Tibial artery (tissue), 4 donors: ENCODE results near the gene CD276.

Source experiments
- DNase-seq, 2 donors: peaks; one replicate each; pipeline ENCODE4 v3.0.0-alpha.2; 2019
- H3K27ac ChIP-seq, 2 donors: fragments of 200-600 bp; sonication (generic) in 1 of 2; 1 replicate in 1 of 2; 2 replicates in 1 of 2; pipeline ENCODE4 v1.5.1; 2018 to 2019; ENCODE audit warnings: mild to moderate bottlenecking in 1 of 2
- H3K27me3 ChIP-seq, 2 donors: fragments of 200-600 bp; sonication (generic) in 1 of 2; one replicate each; pipeline versions ENCODE4 v1.5.1 to v1.6.0; 2016 to 2019
- H3K36me3 ChIP-seq, 3 donors: fragments of 200-600 bp; sonication (generic) in 2 of 3; one replicate each; pipeline ENCODE4 v1.5.1; 2016 to 2019; ENCODE audit warnings: mild to moderate bottlenecking in 2 of 3
- H3K4me1 ChIP-seq, 4 donors: fragments of 200-600 bp; sonication (generic) in 2 of 4; 1 replicate in 3 of 4; 2 replicates in 1 of 4; pipeline ENCODE4 v1.5.1; 2016 to 2019
- H3K4me3 ChIP-seq, 2 donors: fragments of 200-600 bp; sonication (generic) in 1 of 2; 1 replicate in 1 of 2; 2 replicates in 1 of 2; pipeline ENCODE4 v1.5.1; 2018 to 2019; ENCODE audit warnings: mild to moderate bottlenecking in 2 of 2
- H3K9me3 ChIP-seq, 3 donors: fragments of 200-600 bp; sonication (generic) in 1 of 3; one replicate each; pipeline ENCODE4 v1.5.1; 2016 to 2019
- CTCF ChIP-seq, 2 experiments: fragments of 200-600 bp in 1 of 2; fragments of 450-650 bp in 1 of 2; IDR thresholded peaks; one replicate each; pipeline ENCODE4 v1.5.1; 2017 to 2019; ENCODE audit warnings: antibody characterized with exemption in 2 of 2, mild to moderate bottlenecking in 1 of 2, moderate library complexity in 1 of 2
- intact Hi-C: fragments of 100-400 bp; cut with DNase I; formaldehyde crosslinking; loops from one replicate; pipeline ENCODE4 v1.15.0; 2023; ENCODE audit warnings: low total_unique reads

CD276 gene

GRCh38 chr15:73691396-73691795 lies 7.2 kb downstream of the CD276 start:
- Histone ChIP-seq H3K4me3 (no peak overlapping the region), H3K27ac (peak overlapping the region; percentile 29 to 49), H3K36me3 (no peaks in the 10 kb centered on the region), H3K9me3 (no peaks in the 10 kb centered on the region), H3K27me3 (no peaks in the 10 kb centered on the region), H3K4me1 (peaks cover 0 to 95% (median 67%) of the 10 kb centered on the region in 4 donors)
- intact Hi-C loops, result loop anchor here (10.0 kb wide), 1 partner anchor 213 kb away; no protein-coding TSS in a partner anchor
- peak in 1 of 2 experiments; percentile 28 for TF ChIP-seq CTCF (IDR thresholded peaks at IDR 0.05)
- DNase-seq, result peak; percentile 88 to 89

GRCh38 chr15:73694419-73694818 lies 10.2 kb downstream of the CD276 start:
- Histone ChIP-seq H3K4me3 (no peak overlapping the region), H3K9me3 (no peaks in the 10 kb centered on the region), H3K4me1 (peaks cover 0 to 82% (median 48%) of the 10 kb centered on the region in 4 donors), H3K27ac (peak overlapping the region; percentile 58 to 64), H3K36me3 (peaks cover 0 to 13% (median 5%) of the 10 kb centered on the region in 3 donors), H3K27me3 (no peaks in the 10 kb centered on the region)
- DNase-seq, result peak in 1 of 2 donors; percentile 46
- intact Hi-C loops, result loop anchor here (10.0 kb wide), 1 partner anchor 210 kb away; no protein-coding TSS in a partner anchor
- no peak for TF ChIP-seq CTCF (IDR thresholded peaks at IDR 0.05)

- TF ChIP-seq CTCF (IDR thresholded peaks at IDR 0.05), result no peak
- DNase-seq, result no peak
- H3K36me3 ChIP-seq, result peaks cover 0 to 20% (median 9%) of the 10 kb centered on the region in 3 donors
- H3K27me3 ChIP-seq, result no peaks in the 10 kb centered on the region
- H3K27ac ChIP-seq, result peak overlapping the region; percentile 8 to 14
- H3K4me1 ChIP-seq, result peaks cover 0 to 74% (median 43%) of the 10 kb centered on the region in 4 donors
- no peak overlapping the region for H3K4me3 ChIP-seq
- intact Hi-C loops, result loop anchor here (5.0 to 10.0 kb wide), 2 partner anchors 59 to 209 kb away; no protein-coding TSS in a partner anchor
- H3K9me3 ChIP-seq, result no peaks in the 10 kb centered on the region
These were observed 11.8 kb downstream of the CD276 start for GRCh38 chr15:73695773-73696640.

GRCh38 chr15:73696641-73697001 lies 12.4 kb downstream of the CD276 start:
- intact Hi-C loops, result loop anchor here (5.0 to 10.0 kb wide), 2 partner anchors 59 to 208 kb away; no protein-coding TSS in a partner anchor
- DNase-seq, result no peak
- TF ChIP-seq CTCF (IDR thresholded peaks at IDR 0.05), result no peak
- Histone ChIP-seq H3K36me3 (peaks cover 0 to 24% (median 9%) of the 10 kb centered on the region in 3 donors), H3K9me3 (no peaks in the 10 kb centered on the region), H3K4me1 (peaks cover 0 to 68% (median 41%) of the 10 kb centered on the region in 4 donors), H3K4me3 (no peak overlapping the region), H3K27ac (peak overlapping the region in 1 of 2 donors; percentile 14), H3K27me3 (no peaks in the 10 kb centered on the region)

- H3K4me3 ChIP-seq, result no peak overlapping the region
- H3K27me3 ChIP-seq, result no peaks in the 10 kb centered on the region
- TF ChIP-seq CTCF (IDR thresholded peaks at IDR 0.05), result no peak
- peaks cover 0 to 28% (median 11%) of the 10 kb centered on the region in 3 donors for H3K36me3 ChIP-seq
- H3K9me3 ChIP-seq, result no peaks in the 10 kb centered on the region
- H3K4me1 ChIP-seq, result peaks cover 0 to 64% (median 38%) of the 10 kb centered on the region in 4 donors
- no peak overlapping the region for H3K27ac ChIP-seq
- intact Hi-C loops, result loop anchor here (5.0 to 10.0 kb wide), 2 partner anchors 60 to 208 kb away; no protein-coding TSS in a partner anchor
- DNase-seq, result peak; percentile 86 to 87
These were observed 12.9 kb downstream of the CD276 start for GRCh38 chr15:73697033-73697467.
